Stimulated activated CD4-positive, alpha-beta T cell treated with anti-CD3 and anti-CD28 coated beads, Interleukin-1b, Interleukin-23, amount 100 ng/mL, for 1 hour (primary cell): ENCODE measurements around the gene CDH12.
"Not testable (repeated sequence)": the region's sequence is repeated elsewhere in the genome, so short reads cannot be mapped to it uniquely, and the experiment has no call there.

Source experiments
- DNase-seq, 2 donors: peaks; one replicate each; pipeline ENCODE4 v3.0.0-alpha.2; 2020; ENCODE audit warnings: low read depth in 2 of 2

The CDH12 gene

GRCh38 chr5:22650511-22650910 lies 202.6 kb downstream of the CDH12 start:
- DNase-seq, result no peak

- no peak for DNase-seq
These were observed 204.1 kb downstream of the CDH12 start for GRCh38 chr5:22649074-22649473.

GRCh38 chr5:22644859-22645258 lies 208.3 kb downstream of the CDH12 start:
- DNase-seq, result no peak

- no peak for DNase-seq
These were observed 209.8 kb downstream of the CDH12 start for GRCh38 chr5:22643356-22643755.

GRCh38 chr5:22631683-22632082 lies 221.5 kb downstream of the CDH12 start:
- DNase-seq, result no peak

- no peak for DNase-seq
These were observed 226.1 kb downstream of the CDH12 start for GRCh38 chr5:22627029-22627428.

- DNase-seq, result no peak
These were observed 227.7 kb downstream of the CDH12 start for GRCh38 chr5:22625451-22625850.

- DNase-seq, result no peak
These were observed 232.1 kb downstream of the CDH12 start for GRCh38 chr5:22621084-22621483.

- DNase-seq, result no peak
These were observed 237.2 kb downstream of the CDH12 start for GRCh38 chr5:22615964-22616363.

- no peak for DNase-seq
These were observed 238.6 kb downstream of the CDH12 start for GRCh38 chr5:22614486-22615094.

- DNase-seq, result no peak
These were observed 240.2 kb downstream of the CDH12 start for GRCh38 chr5:22612928-22613327.

GRCh38 chr5:22611327-22611726 lies 241.8 kb downstream of the CDH12 start:
- DNase-seq, result no peak

GRCh38 chr5:22607498-22607897 lies 245.6 kb downstream of the CDH12 start:
- not testable (repeated sequence) for DNase-seq

- no peak for DNase-seq
These were observed 247.7 kb downstream of the CDH12 start for GRCh38 chr5:22605473-22605872.

- DNase-seq, result no peak
These were observed 248.4 kb downstream of the CDH12 start for GRCh38 chr5:22604711-22605110.

GRCh38 chr5:22598796-22599195 lies 254.3 kb downstream of the CDH12 start:
- DNase-seq, result no peak

- no peak for DNase-seq
These were observed 256.7 kb downstream of the CDH12 start for GRCh38 chr5:22596404-22596970.

- no peak for DNase-seq
These were observed 258.7 kb downstream of the CDH12 start for GRCh38 chr5:22594491-22594890.

GRCh38 chr5:22593592-22593991 lies 259.6 kb downstream of the CDH12 start:
- no peak for DNase-seq

GRCh38 chr5:22591461-22591860 lies 261.7 kb downstream of the CDH12 start:
- DNase-seq, result no peak

- DNase-seq, result no peak
These were observed 262.4 kb downstream of the CDH12 start for GRCh38 chr5:22590677-22591268.

GRCh38 chr5:22577711-22578110 lies 275.4 kb downstream of the CDH12 start:
- DNase-seq, result no peak

- no peak for DNase-seq
These were observed 276.1 kb downstream of the CDH12 start for GRCh38 chr5:22577006-22577405.

GRCh38 chr5:22572941-22573340 lies 280.2 kb downstream of the CDH12 start:
- DNase-seq, result no peak
